ENCODE measurements around the gene LY6G6D.
A peak's percentile ranks its signal among the peaks of the same experiment; 100 is the strongest.
"Not testable (repeated sequence)": the region's sequence is repeated elsewhere in the genome, so short reads cannot be mapped to it uniquely, and the experiment has no call there.

LY6G6D gene

DNA sequence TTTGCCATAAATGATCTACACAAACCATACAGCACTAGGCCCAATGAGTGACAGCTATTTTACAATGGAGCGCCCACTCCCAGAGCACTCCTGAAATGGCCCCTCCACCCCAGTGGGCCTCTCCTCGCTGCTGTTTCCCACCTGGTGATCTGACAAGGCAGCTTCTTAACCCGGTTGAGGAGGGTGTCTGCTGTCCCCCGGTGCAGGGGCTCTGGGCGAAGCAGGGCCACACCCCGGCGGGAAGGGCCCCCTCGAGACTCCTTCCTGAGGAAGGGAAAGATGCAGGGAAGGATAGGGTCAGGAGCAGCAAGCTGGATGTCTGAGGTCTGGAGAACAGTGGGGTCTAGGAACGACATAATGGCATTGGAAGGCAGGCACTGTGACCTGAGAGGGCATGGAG is 22.3 kb upstream of the LY6G6D start:
- FAIRE-seq, result no peak

- no peak for FAIRE-seq
These were observed 21.6 kb upstream of the LY6G6D start for GRCh38 chr6:31693535-31693934.

GRCh38 chr6:31697555-31697954 is 17.6 kb upstream of the LY6G6D start:
- FAIRE-seq, result no peak

GRCh38 chr6:31700740-31701401 is 14.3 kb upstream of the LY6G6D start:
- no peak for FAIRE-seq

GRCh38 chr6:31701666-31702404 is 13.3 kb upstream of the LY6G6D start:
- no peak for FAIRE-seq

GRCh38 chr6:31702405-31702818 is 12.7 kb upstream of the LY6G6D start:
- FAIRE-seq, result no peak

DNA sequence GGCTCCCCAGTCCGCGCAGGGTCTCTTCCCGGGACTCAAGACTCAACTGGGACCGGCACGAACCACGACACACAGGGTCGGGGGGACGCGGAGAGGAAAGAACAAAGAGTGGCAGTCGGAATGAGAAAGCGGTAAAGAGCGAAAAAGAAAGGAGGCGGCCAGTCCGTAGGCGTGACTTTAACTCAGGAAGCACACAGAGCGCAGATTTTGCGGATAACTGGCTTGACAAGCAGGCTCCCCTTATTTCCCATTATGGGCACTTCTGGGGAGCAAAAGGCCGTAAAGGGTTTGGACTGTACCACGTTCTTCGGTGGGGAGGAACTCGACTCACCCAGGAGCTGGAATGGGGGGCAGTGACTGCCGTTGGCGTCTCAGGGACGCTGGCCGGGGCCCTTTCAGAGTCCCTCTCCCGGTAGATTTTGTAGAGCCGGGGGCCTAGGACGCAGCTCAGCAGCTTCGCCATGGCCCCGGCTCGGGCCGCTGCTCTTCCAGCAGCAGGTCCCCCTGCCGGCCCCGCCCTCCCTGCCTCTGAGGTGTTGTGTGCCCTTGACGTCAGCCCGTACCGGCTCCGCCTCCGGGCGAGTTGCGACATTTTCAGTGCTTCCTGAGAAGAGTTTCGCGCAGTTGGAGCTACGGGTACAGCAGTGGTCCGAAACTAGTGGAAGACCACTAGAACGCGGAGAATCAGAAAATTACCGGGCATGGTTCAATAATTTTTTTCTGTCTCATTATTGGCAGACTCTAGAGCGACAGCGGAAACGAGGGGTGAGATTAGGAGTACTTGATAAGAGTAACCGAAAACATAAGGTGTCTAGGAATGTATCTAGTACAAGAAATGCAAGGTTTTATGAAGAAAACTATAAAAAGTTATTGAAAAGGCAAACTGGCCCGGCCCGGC is 12.1 kb upstream of the LY6G6D start, which contains the start of gene ABHD16A:
TSS of gene ABHD16A (minus strand) at position 506 of the 898 bp plus-strand sequence. CDS start at position 463, 43 bp downstream.
- FAIRE-seq, result peak; percentile 96

DNA sequence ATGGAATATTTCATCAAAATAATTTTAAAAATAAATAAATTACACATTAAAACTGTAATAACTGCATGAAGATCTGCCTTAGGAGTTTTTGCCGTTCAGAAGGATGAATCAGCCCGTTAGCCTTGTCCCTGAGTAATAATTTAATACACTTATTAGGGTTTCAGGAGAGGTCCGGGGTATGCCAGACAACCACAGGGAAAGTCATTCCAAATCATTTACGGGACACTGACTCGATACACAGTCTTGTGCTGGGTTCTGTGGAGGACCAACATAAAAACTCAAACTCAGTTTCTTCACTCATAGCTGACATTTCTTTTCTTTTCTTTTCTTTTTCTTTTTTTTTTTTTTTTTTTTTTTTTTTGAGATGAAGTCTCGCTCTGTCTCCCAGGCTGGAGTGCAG is 9.2 kb upstream of the LY6G6D start:
- FAIRE-seq, result no peak

GRCh38 chr6:31706599-31706998 is 8.5 kb upstream of the LY6G6D start, which contains the start of gene LY6G6F:
Gene LY6G6F, plus strand, starts transcription at chr6:31706866. Its CDS starts 41 bp downstream, at chr6:31706907.
- no peak for FAIRE-seq

DNA sequence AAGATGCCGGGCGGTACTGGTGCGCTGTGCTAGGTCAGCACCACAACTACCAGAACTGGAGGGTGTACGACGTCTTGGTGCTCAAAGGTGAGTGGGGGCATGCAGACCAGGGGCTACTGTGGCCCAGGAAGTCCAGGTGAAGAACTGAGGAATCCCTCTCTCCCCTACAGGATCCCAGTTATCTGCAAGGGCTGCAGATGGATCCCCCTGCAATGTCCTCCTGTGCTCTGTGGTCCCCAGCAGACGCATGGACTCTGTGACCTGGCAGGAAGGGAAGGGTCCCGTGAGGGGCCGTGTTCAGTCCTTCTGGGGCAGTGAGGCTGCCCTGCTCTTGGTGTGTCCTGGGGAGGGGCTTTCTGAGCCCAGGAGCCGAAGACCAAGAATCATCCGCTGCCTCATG is 7.4 kb upstream of the LY6G6D start:
- FAIRE-seq, result no peak

DNA sequence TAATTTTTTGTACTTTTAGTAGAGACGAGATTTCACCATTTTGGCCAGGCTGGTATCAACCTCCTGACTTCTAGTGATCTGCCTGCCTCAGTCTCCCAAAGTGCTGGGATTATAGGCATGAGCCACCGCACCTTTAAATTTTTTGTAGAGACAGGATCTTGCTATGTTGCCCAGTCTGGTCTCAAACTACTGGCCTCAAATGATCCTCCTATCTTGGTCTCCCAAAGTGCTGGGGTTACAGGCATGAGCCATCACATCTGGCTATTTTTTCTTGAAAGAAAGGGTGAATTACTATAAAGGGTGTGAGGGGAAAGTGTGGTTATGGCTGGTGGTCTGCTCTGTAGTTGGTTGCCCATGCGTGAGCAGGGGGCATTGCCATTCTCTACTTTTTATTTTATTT is 6.9 kb upstream of the LY6G6D start:
- FAIRE-seq, result no peak

DNA sequence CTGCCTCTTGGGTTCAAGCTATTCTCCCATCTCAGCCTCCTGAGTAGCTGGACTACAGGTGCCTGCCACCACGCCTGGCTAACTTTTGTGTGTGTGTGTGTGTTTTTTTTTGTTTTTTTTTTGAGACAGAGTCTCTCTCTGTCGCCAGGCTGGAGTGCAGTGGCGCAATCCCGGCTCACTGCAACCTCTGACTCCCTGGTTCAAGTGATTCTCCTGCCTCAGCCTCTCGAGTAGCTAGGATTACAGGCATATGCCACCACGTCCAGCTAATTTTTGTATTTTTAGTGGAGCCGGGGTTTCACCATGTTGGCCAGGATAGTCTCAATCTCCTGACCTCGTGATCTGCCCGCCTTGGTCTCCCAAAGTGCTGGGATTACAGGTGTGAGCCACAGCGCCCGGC is 6.0 kb upstream of the LY6G6D start:
- not testable (repeated sequence) for FAIRE-seq

GRCh38 chr6:31710523-31711219 is 4.5 kb upstream of the LY6G6D start:
- no peak for FAIRE-seq

DNA sequence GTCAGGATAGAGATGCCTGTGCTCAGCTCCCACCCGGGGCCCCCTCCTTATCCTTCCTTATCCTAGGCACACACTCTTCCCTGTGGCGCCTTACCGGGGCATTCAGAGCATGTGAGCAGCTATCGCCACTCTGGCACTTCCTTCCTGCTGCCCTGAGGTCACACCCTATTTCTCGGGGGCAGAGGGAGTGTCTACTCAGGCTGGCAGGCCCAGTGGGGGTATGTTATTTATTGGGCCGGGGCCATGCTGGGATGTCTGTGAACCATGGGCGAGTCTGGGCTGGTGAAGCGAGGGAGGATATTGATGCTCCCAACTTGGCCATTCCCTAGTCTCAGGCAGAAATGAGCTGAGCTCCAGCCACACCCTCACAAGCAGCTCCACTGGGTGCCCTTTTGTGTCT is 3.9 kb upstream of the LY6G6D start:
- FAIRE-seq, result no peak

GRCh38 chr6:31712296-31712695 is 2.9 kb upstream of the LY6G6D start:
- no peak for FAIRE-seq

- FAIRE-seq, result no peak
These were observed 1.7 kb upstream of the LY6G6D start for GRCh38 chr6:31713465-31713864.

DNA sequence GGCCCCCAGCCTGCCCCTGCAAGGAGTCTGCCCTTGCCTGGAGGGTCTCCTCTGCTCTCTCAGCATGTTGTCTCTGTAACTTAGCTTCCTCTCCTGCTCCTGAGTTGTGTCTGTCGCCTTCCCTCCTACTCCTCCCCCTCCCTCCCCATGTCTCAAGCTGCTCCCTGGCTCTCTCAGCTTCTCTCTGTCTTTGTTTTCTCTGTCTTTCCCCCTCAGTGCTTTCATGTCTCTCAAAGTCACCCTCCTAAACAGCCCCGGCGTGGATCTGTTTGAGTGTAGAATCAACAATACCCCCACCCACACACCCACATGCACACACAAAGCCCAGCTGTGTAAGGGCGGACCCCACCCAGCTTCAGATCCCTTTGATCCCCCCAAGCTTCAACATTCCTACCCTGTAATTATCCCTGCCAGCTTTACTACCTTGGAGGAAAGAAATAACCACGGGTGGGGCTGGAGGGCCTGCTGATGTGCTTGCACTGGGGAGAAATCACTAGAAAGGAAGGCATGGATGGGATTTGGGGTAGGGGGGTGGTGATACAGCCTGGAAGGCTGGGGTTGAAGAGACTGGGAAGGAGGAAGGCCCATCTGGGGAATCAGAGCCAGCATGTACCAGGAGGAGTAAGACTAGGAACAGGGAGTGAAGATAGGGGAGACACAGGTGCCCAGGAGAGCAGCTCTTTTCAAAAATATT is 1.0 kb upstream of the LY6G6D start:
- FAIRE-seq, result no peak

DNA sequence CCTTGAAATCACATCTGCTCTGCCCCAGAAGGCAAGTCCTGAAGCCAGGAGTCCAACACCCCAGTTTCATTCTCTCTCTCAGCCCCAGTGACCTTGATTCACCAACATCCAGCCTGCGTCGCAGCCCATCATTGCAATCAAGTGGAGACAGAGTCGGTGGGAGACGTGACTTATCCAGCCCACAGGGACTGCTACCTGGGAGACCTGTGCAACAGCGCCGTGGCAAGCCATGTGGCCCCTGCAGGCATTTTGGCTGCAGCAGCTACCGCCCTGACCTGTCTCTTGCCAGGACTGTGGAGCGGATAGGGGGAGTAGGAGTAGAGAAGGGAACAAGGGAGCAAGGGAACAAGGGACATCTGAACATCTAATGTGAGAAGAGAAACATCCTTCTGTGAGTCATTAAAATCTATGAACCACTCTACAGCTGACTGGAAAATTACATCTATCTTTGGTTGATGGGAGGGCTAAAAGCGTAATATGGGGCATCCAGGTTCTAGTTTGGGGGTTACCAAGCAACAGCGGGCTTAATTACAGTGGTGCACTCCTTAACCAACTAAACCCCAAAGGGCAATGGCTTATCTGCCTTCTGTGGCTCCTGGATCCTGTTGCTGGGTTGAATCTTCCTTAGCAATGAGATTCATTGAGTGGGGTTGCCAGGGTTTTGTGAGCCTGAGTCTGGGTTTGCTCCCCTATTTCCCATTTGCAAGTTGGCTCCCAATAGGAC is 2.5 kb downstream of the LY6G6D start:
- FAIRE-seq, result no peak

DNA sequence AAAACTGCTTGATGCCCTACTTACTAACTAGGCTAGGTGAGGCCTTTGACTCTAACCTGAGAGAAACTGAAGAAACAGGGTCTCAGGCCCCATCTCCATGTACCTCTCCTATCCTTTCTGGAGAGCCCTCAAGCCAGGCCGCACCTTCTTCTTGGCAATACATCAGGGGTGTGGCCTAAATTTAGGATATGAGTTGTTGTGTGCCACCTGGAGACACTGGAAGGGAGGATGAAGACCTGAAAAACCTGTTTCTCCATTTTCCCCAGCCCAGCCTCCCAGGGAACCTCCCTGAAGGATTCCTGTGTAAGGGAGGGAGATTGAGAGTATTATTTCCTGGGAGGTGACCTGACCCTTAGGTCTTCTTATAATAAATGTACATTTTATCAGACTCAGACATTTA is 3.1 kb downstream of the LY6G6D start:
- no peak for FAIRE-seq

- no peak for FAIRE-seq
These were observed 3.9 kb downstream of the LY6G6D start for GRCh38 chr6:31719001-31719400.

GRCh38 chr6:31720196-31720770 is 5.1 kb downstream of the LY6G6D start:
- FAIRE-seq, result no peak
